GM12872 (cell line): ENCODE results near the gene KIF26A.

Experiments
- CTCF ChIP-seq: IDR thresholded peaks from 3 replicates; pipeline ENCODE4 v1.5.1; 2011; ENCODE audit warnings: low read depth, mild to moderate bottlenecking, low read length, moderate library complexity; ENCODE audit not compliant: insufficient read depth

Gene KIF26A

GRCh38 chr14:104201496-104201895 lies 63.1 kb downstream of the KIF26A start:
- no peak for TF ChIP-seq CTCF

GRCh38 chr14:104202259-104203070 lies 64.1 kb downstream of the KIF26A start:
- no peak for TF ChIP-seq CTCF

- TF ChIP-seq CTCF = no peak
These were observed 64.7 kb downstream of the KIF26A start for GRCh38 chr14:104203071-104203425.

GRCh38 chr14:104204660-104205149 lies 66.3 kb downstream of the KIF26A start:
- no peak for TF ChIP-seq CTCF

- TF ChIP-seq CTCF = no peak
These were observed 67.4 kb downstream of the KIF26A start for GRCh38 chr14:104205781-104206180.

- TF ChIP-seq CTCF = no peak
These were observed 68.0 kb downstream of the KIF26A start for GRCh38 chr14:104206281-104206904.

GRCh38 chr14:104207142-104208014 lies 69.0 kb downstream of the KIF26A start:
- TF ChIP-seq CTCF = no peak
